ENCODE measurements around the gene COTL1. TPM values are rescaled to one million over a fixed set of nuclear protein-coding genes. Genes with fewer than 3 reads are reported as not detected.

Gene COTL1
- total and polyA plus RNA-seq, 4 donors: 12.0 to 59.5 (median 23.0) TPM

DNA sequence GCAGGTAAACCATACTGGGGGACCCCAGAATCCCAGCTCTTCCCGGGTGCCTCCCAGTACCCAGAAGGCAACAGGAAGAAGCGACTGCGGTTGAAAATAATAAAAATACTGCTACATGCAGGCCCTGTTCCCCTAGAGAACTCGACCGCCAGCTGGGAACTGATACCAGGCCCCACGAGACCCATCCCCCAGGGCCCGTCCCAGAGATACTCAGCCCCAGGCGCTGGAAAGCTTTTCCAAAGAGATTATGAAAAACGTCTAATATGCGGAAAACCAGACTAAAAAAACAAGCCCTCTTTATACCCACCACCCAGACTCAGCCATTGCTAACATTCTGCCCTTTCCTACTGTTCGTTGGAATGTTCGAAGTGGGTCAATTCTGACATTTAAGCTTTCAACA lies 100.5 kb downstream of the COTL1 start:
- no peaks in the 10 kb centered on the region for H3K27me3 ChIP-seq (ENCODE audit: control insufficient read depth in 4 of 4, insufficient read depth in 4 of 4, low read length in 3 of 4)
- no peak overlapping the region for H3K4me3 ChIP-seq (ENCODE audit: low read depth in 1 of 3, low read length in 3 of 3)
- H3K36me3 ChIP-seq (ENCODE audit: control insufficient read depth in 4 of 4, insufficient read depth in 3 of 4, low read depth in 1 of 4, low read length in 3 of 4): no peaks in the 10 kb centered on the region
- TF ChIP-seq, protein P1, sequence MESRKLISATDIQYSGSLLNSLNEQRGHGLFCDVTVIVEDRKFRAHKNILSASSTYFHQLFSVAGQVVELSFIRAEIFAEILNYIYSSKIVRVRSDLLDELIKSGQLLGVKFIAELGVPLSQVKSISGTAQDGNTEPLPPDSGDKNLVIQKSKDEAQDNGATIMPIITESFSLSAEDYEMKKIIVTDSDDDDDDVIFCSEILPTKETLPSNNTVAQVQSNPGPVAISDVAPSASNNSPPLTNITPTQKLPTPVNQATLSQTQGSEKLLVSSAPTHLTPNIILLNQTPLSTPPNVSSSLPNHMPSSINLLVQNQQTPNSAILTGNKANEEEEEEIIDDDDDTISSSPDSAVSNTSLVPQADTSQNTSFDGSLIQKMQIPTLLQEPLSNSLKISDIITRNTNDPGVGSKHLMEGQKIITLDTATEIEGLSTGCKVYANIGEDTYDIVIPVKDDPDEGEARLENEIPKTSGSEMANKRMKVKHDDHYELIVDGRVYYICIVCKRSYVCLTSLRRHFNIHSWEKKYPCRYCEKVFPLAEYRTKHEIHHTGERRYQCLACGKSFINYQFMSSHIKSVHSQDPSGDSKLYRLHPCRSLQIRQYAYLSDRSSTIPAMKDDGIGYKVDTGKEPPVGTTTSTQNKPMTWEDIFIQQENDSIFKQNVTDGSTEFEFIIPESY (IDR thresholded peaks at IDR 0.05): no peak
- no peak for TF ChIP-seq FOXA2 (IDR thresholded peaks at IDR 0.05)
- no peak for TF ChIP-seq RAD21 (IDR thresholded peaks at IDR 0.05)
- TF ChIP-seq, protein P2, sequence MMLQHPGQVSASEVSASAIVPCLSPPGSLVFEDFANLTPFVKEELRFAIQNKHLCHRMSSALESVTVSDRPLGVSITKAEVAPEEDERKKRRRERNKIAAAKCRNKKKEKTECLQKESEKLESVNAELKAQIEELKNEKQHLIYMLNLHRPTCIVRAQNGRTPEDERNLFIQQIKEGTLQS (IDR thresholded peaks at IDR 0.05): no peak
- TF ChIP-seq EGR1 (IDR thresholded peaks at IDR 0.05; ENCODE audit: low read depth in 2 of 2): no peak
- no peak for TF ChIP-seq RXRA (IDR thresholded peaks at IDR 0.05)
- TF ChIP-seq HNF4G (IDR thresholded peaks at IDR 0.05): no peak
- TF ChIP-seq YY1 (IDR thresholded peaks at IDR 0.05): no peak
- TF ChIP-seq, protein P3, sequence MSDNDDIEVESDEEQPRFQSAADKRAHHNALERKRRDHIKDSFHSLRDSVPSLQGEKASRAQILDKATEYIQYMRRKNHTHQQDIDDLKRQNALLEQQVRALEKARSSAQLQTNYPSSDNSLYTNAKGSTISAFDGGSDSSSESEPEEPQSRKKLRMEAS (IDR thresholded peaks at IDR 0.05): no peak
- no peak for TF ChIP-seq GABPA (IDR thresholded peaks at IDR 0.05 in 1 of 2, conservative IDR thresholded peaks at IDR 0.05 in 1 of 2)
- no peak for TF ChIP-seq JUND (IDR thresholded peaks at IDR 0.05)
- TF ChIP-seq FOXA1 (IDR thresholded peaks at IDR 0.05): no peak
- no peak for TF ChIP-seq SP1 (IDR thresholded peaks at IDR 0.05)
- no peak overlapping the region for H3K9ac ChIP-seq (ENCODE audit: low read depth in 1 of 2, low read length in 2 of 2)
- no peak overlapping the region for H3K27ac ChIP-seq (ENCODE audit: low read depth in 1 of 2, low read length in 2 of 2)
- H3K9me3 ChIP-seq (ENCODE audit: control insufficient read depth in 4 of 4, low read length in 3 of 4): no peaks in the 10 kb centered on the region
- WGBS: 90% methylated on average over 12 of the region's 12 CpGs
- no peak for DNase-seq (ENCODE audit: low spot score)
- H3K4me1 ChIP-seq (ENCODE audit: control insufficient read depth in 4 of 4, insufficient read depth in 4 of 4, low read length in 3 of 4): no peaks in the 10 kb centered on the region

Other genes with a start within 250 kb of the COTL1 start
- gene ATP2C2, start 249.5 kb downstream of the COTL1 start, total RNA-seq: under 1 TPM; 0.17 to 0.33 TPM
- gene ATP2C2, start 249.5 kb downstream of the COTL1 start, polyA plus RNA-seq: under 1 TPM; 0.05 to 0.28 TPM
- gene MEAK7, start 113.4 kb downstream of the COTL1 start, total RNA-seq: 1 to 10 TPM; 2.8 to 4.0 TPM
- gene MEAK7, start 113.4 kb downstream of the COTL1 start, polyA plus RNA-seq: 1 to 10 TPM; 1.3 to 1.6 TPM
- gene KLHL36, start 30.4 kb upstream of the COTL1 start, total RNA-seq: 10 to 100 TPM; 20.9 to 53.6 TPM
- gene KLHL36, start 30.4 kb upstream of the COTL1 start, polyA plus RNA-seq: 10 to 100 TPM; 11.5 to 12.9 TPM
- gene USP10, start 81.9 kb upstream of the COTL1 start, total RNA-seq: 10 to 100 TPM; 40.8 to 43.3 TPM
- 10 to 100 TPM; 28.2 to 46.1 TPM for gene USP10, start 81.9 kb upstream of the COTL1 start, polyA plus RNA-seq
- gene CRISPLD2, start 201.9 kb upstream of the COTL1 start, total RNA-seq: 10 to 100 TPM in 1 of 2 donors, 1 to 10 TPM in 1; 3.4 to 14.8 TPM
- gene CRISPLD2, start 201.9 kb upstream of the COTL1 start, polyA plus RNA-seq: 1 to 10 TPM; 2.6 to 4.9 TPM

Measured in liver (tissue), 9 donors.